Activated CD4-positive, alpha-beta memory T cell treated with anti-CD3 and anti-CD28 coated beads, Interleukin-2, amount 10 ng/mL, durations not matched to agents 7 days and 5 days (primary cell): ENCODE data around the gene TMEM101. TPM values are rescaled to one million over a fixed set of nuclear protein-coding genes. Genes with fewer than 3 reads are reported as not detected.
"Not testable (repeated sequence)": the region's sequence is repeated elsewhere in the genome, so short reads cannot be mapped to it uniquely, and the experiment has no call there.

Source experiments
- CTCF ChIA-PET: fragments of 350-600 bp; sonication (Branson Sonifier 250); formaldehyde crosslinking; loops from one replicate; lab custom pipeline; 2021; ENCODE audit warnings: antibody characterized with exemption, inconsistent platforms; lab: Charles Lee
- POLR2A ChIA-PET: fragments of 350-600 bp; sonication (Branson Sonifier 250); formaldehyde crosslinking; loops from one replicate; lab custom pipeline; 2021; ENCODE audit warnings: antibody characterized with exemption; lab: Charles Lee
- DNase-seq: peaks from one replicate; pipeline ENCODE4 v3.0.0-alpha.2; 2020
- H3K27ac Mint-ChIP-seq: one replicate; pipeline ENCODE4 v1.8.0; 2021; ENCODE audit warnings: mild to moderate bottlenecking, mixed read lengths
- H3K27me3 Mint-ChIP-seq: one replicate; pipeline ENCODE4 v1.8.0; 2021; ENCODE audit warnings: mixed read lengths
- H3K36me3 Mint-ChIP-seq: one replicate; pipeline ENCODE4 v1.8.0; 2021; ENCODE audit warnings: low read depth, mixed read lengths
- H3K4me1 Mint-ChIP-seq: one replicate; pipeline ENCODE4 v1.8.0; 2021; ENCODE audit warnings: mixed read lengths
- H3K4me3 Mint-ChIP-seq: one replicate; pipeline ENCODE4 v1.8.0; 2021; ENCODE audit warnings: mild to moderate bottlenecking, mixed read lengths
- H3K9me3 Mint-ChIP-seq: one replicate; pipeline ENCODE4 v1.8.0; 2021; ENCODE audit warnings: mixed read lengths
- total RNA-seq, 2 experiments: library from RNA; stranded (reverse); gene quantifications; one replicate each; pipeline ENCODE4 v1.2.3, GENCODE V29; 2021

Gene TMEM101
- total RNA-seq, 2 experiments from 2014 or later = 32.2 to 35.5 TPM

GRCh38 chr17:43976963-43977837 is 37.6 kb downstream of the TMEM101 start:
- no peak for DNase-seq
- no peaks in the 10 kb centered on the region for H3K9me3 Mint-ChIP-seq
- H3K27me3 Mint-ChIP-seq = peaks cover 36% of the 10 kb centered on the region
- no peaks in the 10 kb centered on the region for H3K36me3 Mint-ChIP-seq
- ChIA-PET CTCF (no interaction called here), POLR2A (no interaction called here)
- no peaks in the 10 kb centered on the region for H3K4me1 Mint-ChIP-seq
- no peak overlapping the region for H3K4me3 Mint-ChIP-seq
- no peak overlapping the region for H3K27ac Mint-ChIP-seq

- peaks cover 30% of the 10 kb centered on the region for H3K27me3 Mint-ChIP-seq
- ChIA-PET POLR2A (no interaction called here), CTCF (no interaction called here)
- no peak for DNase-seq
- no peak overlapping the region for H3K4me3 Mint-ChIP-seq
- H3K9me3 Mint-ChIP-seq = no peaks in the 10 kb centered on the region
- H3K36me3 Mint-ChIP-seq = no peaks in the 10 kb centered on the region
- H3K27ac Mint-ChIP-seq = no peak overlapping the region
- peaks cover 2% of the 10 kb centered on the region for H3K4me1 Mint-ChIP-seq
These were observed 38.9 kb downstream of the TMEM101 start for GRCh38 chr17:43975898-43976297.

DNA sequence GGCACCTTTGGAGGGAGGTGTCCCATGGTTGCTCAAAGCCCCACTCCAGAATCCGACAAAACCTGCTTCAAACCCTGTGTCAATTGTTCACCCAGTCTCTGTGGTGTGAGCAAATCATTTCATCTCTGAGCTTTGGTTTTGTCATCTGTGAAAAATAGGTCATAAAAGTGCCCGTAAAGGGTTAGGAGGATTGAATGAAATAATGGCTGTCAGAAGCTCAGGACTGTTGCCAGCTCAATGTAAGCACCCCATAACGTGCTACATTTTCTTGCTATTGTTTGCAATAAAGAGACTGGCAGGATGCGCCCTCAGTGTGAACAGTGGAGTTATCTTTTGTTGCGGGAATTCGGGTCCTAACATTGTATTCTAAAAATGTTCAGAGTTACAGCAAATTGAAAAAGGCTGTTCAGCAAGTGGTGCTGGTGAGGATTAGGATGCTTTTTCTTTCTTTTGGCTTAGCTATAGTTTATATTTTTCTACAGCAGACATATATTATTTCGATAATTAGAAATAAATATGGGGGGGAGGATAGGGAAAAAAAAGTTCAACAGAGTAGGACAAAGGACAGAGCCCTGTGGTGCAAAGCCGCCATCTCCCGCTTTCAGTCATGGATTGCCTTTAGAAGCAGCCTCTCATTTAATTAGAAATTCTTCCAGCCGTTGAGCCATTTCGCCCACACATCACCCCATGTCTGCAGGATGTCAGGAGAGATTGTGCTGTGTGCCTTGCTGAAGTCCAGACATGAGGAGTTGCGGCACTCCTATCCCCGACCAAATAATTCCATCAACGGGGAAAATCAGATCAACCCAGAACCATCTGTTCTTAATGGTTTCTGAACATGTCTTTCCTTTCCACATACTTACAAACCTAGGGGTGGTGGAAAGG is 40.1 kb downstream of the TMEM101 start:
- CTCF ChIA-PET = interaction anchor here (1.3 kb wide), 2 partner anchors 13 to 31 kb away, joined by 4 to 5 read pairs; no protein-coding TSS in a partner anchor
- no peak for DNase-seq
- Mint-ChIP-seq H3K36me3 (no peaks in the 10 kb centered on the region), H3K9me3 (no peaks in the 10 kb centered on the region), H3K4me3 (no peak overlapping the region), H3K27me3 (peaks cover 27% of the 10 kb centered on the region), H3K27ac (no peak overlapping the region), H3K4me1 (peaks cover 2% of the 10 kb centered on the region)
- POLR2A ChIA-PET = no interaction called here

GRCh38 chr17:43972444-43973212 is 42.1 kb downstream of the TMEM101 start:
- H3K9me3 Mint-ChIP-seq, DNase-seq, H3K4me3 Mint-ChIP-seq, H3K4me1 Mint-ChIP-seq, H3K27ac Mint-ChIP-seq, POLR2A ChIA-PET, H3K36me3 Mint-ChIP-seq: not testable (repeated sequence)
- CTCF ChIA-PET = interaction anchor here (0.9 to 1.1 kb wide), 2 partner anchors 11 to 28 kb away, joined by 3 to 6 read pairs; no protein-coding TSS in a partner anchor
- H3K27me3 Mint-ChIP-seq = peaks cover 26% of the 10 kb centered on the region

- H3K4me3 Mint-ChIP-seq, H3K27ac Mint-ChIP-seq, H3K9me3 Mint-ChIP-seq, H3K4me1 Mint-ChIP-seq, H3K36me3 Mint-ChIP-seq, POLR2A ChIA-PET, DNase-seq: not testable (repeated sequence)
- CTCF ChIA-PET = interaction anchor here (0.7 to 1.1 kb wide), 5 partner anchors 10 to 118 kb away, joined by 3 to 6 read pairs (median 3); no protein-coding TSS in a partner anchor
- peaks cover 23% of the 10 kb centered on the region for H3K27me3 Mint-ChIP-seq
These were observed 43.3 kb downstream of the TMEM101 start for GRCh38 chr17:43971436-43971835.

DNA sequence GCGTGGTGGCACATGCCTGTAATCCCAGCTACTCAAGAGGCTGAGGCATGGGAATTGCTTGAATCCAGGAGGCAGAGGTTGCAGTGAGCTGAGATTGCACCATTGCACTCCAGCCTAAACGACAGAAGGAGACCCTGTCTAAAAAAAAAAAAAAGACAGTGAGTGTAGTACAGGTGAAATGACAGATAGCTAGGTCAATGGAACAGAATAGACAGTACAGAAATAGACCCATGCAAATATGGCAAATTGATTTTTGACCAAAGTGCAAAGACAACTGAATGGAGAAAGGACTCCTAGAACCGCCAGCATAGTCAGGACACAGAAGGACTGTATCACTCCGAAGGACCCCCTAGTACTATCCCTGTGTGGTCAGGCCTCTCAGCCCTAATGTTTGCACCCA is 44.4 kb downstream of the TMEM101 start:
- H3K27ac Mint-ChIP-seq = no peak overlapping the region
- ChIA-PET CTCF (no interaction called here), POLR2A (no interaction called here)
- peaks cover 25% of the 10 kb centered on the region for H3K27me3 Mint-ChIP-seq
- H3K4me1 Mint-ChIP-seq = peaks cover 2% of the 10 kb centered on the region
- H3K36me3 Mint-ChIP-seq = no peaks in the 10 kb centered on the region
- H3K9me3 Mint-ChIP-seq = no peaks in the 10 kb centered on the region
- H3K4me3 Mint-ChIP-seq = no peak overlapping the region
- DNase-seq = no peak

- no peak for DNase-seq
- ChIA-PET POLR2A (no interaction called here), CTCF (interaction anchor here (1.1 to 2.0 kb wide), 2 partner anchors 23 to 28 kb away, joined by 3 to 7 read pairs; no protein-coding TSS in a partner anchor)
- peaks cover 25% of the 10 kb centered on the region for H3K27me3 Mint-ChIP-seq
- H3K36me3 Mint-ChIP-seq = no peaks in the 10 kb centered on the region
- H3K4me1 Mint-ChIP-seq = peaks cover 2% of the 10 kb centered on the region
- H3K27ac Mint-ChIP-seq = no peak overlapping the region
- no peak overlapping the region for H3K4me3 Mint-ChIP-seq
- no peaks in the 10 kb centered on the region for H3K9me3 Mint-ChIP-seq
These were observed 47.4 kb downstream of the TMEM101 start for GRCh38 chr17:43967251-43967875.

DNA sequence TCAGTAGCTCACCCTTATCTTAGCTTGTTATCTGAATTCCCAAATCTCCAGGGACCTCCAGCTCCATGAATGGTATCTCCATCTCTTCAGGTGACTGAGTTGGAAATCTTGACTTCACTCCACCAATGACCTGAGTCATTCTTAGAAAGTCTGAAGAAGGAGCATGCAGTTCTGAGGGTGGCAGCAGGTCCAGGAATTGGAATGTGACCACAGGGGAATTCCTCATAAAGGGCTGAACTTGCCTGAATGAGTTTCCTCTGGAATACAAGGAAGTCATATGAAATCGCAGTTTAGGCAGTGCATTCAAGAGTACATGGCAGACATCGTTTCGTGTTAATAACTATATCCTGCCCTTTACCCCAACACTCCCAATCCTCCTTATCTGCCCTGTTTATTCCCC is 48.5 kb downstream of the TMEM101 start:
- no peaks in the 10 kb centered on the region for H3K4me1 Mint-ChIP-seq
- no peak overlapping the region for H3K4me3 Mint-ChIP-seq
- no peaks in the 10 kb centered on the region for H3K9me3 Mint-ChIP-seq
- CTCF ChIA-PET = no interaction called here
- no peak for DNase-seq
- no peak overlapping the region for H3K27ac Mint-ChIP-seq
- peaks cover 25% of the 10 kb centered on the region for H3K27me3 Mint-ChIP-seq
- H3K36me3 Mint-ChIP-seq = no peaks in the 10 kb centered on the region
- POLR2A ChIA-PET = no interaction called here

DNA sequence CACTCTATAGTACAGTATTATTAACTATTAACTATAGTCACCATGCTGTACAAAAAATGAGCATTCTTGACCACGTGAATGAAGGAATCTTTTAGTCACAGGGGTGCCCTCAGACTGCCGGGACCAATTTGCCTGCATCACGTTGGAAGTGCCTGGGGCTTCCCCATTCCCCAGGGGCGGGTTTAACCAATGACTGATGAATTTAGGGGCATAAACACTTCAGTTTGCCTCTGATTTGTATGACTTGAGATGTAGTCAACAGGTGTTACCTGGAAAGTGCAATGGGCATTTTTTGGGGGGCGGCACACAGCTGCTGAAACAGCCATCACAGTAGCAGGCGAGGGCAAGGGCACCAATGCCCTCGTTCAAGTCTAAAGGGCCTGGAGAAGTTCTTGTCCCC is 52.3 kb downstream of the TMEM101 start:
- DNase-seq = no peak
- no peak overlapping the region for H3K27ac Mint-ChIP-seq
- no peaks in the 10 kb centered on the region for H3K36me3 Mint-ChIP-seq
- no peak overlapping the region for H3K4me3 Mint-ChIP-seq
- CTCF ChIA-PET = interaction anchor here (1.1 to 1.9 kb wide), 3 partner anchors 9 to 19 kb away, joined by 3 to 4 read pairs (median 3); no protein-coding TSS in a partner anchor
- POLR2A ChIA-PET = no interaction called here
- H3K9me3 Mint-ChIP-seq = no peaks in the 10 kb centered on the region
- peaks cover 18% of the 10 kb centered on the region for H3K27me3 Mint-ChIP-seq
- H3K4me1 Mint-ChIP-seq = no peaks in the 10 kb centered on the region

DNA sequence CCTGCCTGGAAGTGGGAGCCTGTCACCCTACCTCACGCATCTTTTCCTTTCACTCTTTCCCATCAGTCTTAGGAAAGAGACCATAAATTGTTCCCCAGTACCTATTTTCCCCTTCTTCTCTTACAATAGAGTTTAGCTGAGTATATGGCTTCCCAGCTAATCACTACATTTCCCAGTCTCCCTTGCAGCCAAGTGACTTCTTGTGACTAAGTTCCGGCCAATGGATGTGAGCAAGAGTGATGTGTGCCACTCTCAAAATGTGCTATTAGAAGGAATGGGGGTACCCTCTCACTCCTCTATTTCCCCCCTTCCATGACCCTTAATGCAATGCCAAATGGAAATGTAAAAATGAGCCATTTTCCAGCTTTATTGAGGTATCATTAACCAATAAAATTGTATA is 52.8 kb downstream of the TMEM101 start:
- Mint-ChIP-seq H3K4me3 (no peak overlapping the region), H3K9me3 (no peaks in the 10 kb centered on the region)

GRCh38 chr17:43961292-43961691 is 53.5 kb downstream of the TMEM101 start:
- H3K27ac Mint-ChIP-seq, DNase-seq, POLR2A ChIA-PET, H3K4me1 Mint-ChIP-seq, H3K9me3 Mint-ChIP-seq, H3K36me3 Mint-ChIP-seq, H3K4me3 Mint-ChIP-seq: not testable (repeated sequence)
- CTCF ChIA-PET = interaction anchor here (1.0 to 1.9 kb wide), 4 partner anchors 11 to 17 kb away, joined by 3 to 4 read pairs (median 4); no protein-coding TSS in a partner anchor
- H3K27me3 Mint-ChIP-seq = peaks cover 17% of the 10 kb centered on the region

More for the DNA sequence above, 52.8 kb downstream of the TMEM101 start:
- Mint-ChIP-seq H3K4me1 (no peaks in the 10 kb centered on the region), H3K27ac (no peak overlapping the region), H3K27me3 (peaks cover 17% of the 10 kb centered on the region), H3K36me3 (no peaks in the 10 kb centered on the region)
- ChIA-PET CTCF (interaction anchor here (1.0 to 1.9 kb wide), 3 partner anchors 10 to 15 kb away, joined by 3 to 4 read pairs (median 3); no protein-coding TSS in a partner anchor), POLR2A (no interaction called here)
- DNase-seq = no peak
